H1 (cell line): ENCODE results near the gene PSD2. TPM values are rescaled to one million over a fixed set of nuclear protein-coding genes. Genes with fewer than 3 reads are reported as not detected.

ENCODE experiments used
- CTCF ChIA-PET: fragments of 300-600 bp; sonication (Branson Sonifier 250); formaldehyde crosslinking; loops from one replicate; lab custom pipeline; 2021; ENCODE audit not compliant: partially characterized antibody; lab: Charles Lee
- POLR2A ChIA-PET: fragments of 300-600 bp; sonication (Branson Sonifier 250); formaldehyde crosslinking; loops from one replicate; lab custom pipeline; 2021; ENCODE audit warnings: inconsistent platforms; ENCODE audit not compliant: partially characterized antibody; lab: Charles Lee
- DNase-seq, 2 experiments: peaks; one replicate each; pipeline versions ENCODE4 v3.0.0 to v3.0.0-alpha.2; 2010 to 2022; ENCODE audit warnings: low spot score in 2 of 2, low read depth in 1 of 2, mixed read lengths in 1 of 2
- FAIRE-seq: peaks from 2 replicates; lab custom pipeline; 2011; peaks lifted over from hg19 to GRCh38; lab: Jason Lieb, UNC
- H2AFZ ChIP-seq: 2 replicates; pipeline ENCODE4 v1.8.1; 2012; ENCODE audit warnings: low read length, inconsistent platforms
- H2AK5ac ChIP-seq: 2 replicates; pipeline ENCODE4 v1.6.1; 2013; ENCODE audit warnings: low read depth, low read length
- H2BK120ac ChIP-seq: replicated peaks from 2 replicates; pipeline ENCODE3; 2013; ENCODE audit warnings: low read depth, low read length, inconsistent platforms
- H2BK12ac ChIP-seq: 2 replicates; pipeline ENCODE4 v1.6.1; 2013; ENCODE audit warnings: low read depth, low read length
- H2BK15ac ChIP-seq: 2 replicates; pipeline ENCODE4 v1.6.1; 2013; ENCODE audit warnings: low read length
- H2BK20ac ChIP-seq: 2 replicates; pipeline ENCODE4 v1.6.1; 2013; ENCODE audit warnings: low read length
- H2BK5ac ChIP-seq: 2 replicates; pipeline ENCODE4 v1.6.1; 2013; ENCODE audit warnings: low read depth, low read length
- H3K14ac ChIP-seq: 2 replicates; pipeline ENCODE4 v1.6.1; 2013; ENCODE audit warnings: inconsistent platforms; ENCODE audit not compliant: insufficient read length
- H3K18ac ChIP-seq: 2 replicates; pipeline ENCODE4 v1.6.1; 2013; ENCODE audit warnings: low read length; ENCODE audit errors: extremely low read depth
- H3K23ac ChIP-seq: 2 replicates; pipeline ENCODE4 v1.6.1; 2013; ENCODE audit warnings: inconsistent platforms; ENCODE audit not compliant: insufficient read length
- H3K23me2 ChIP-seq: 2 replicates; pipeline ENCODE4 v1.6.1; 2013; ENCODE audit warnings: low read depth, low read length
- H3K27ac ChIP-seq: 2 replicates; pipeline ENCODE4 v1.6.1; 2011; ENCODE audit warnings: low read depth, low read length, inconsistent platforms
- H3K27me3 ChIP-seq, 4 experiments: replicated peaks in 1 of 4; 1 replicate in 1 of 4; 2 replicates in 3 of 4; pipeline versions ENCODE4 v1.6.1 to v1.8.1; 2011 to 2013; ENCODE audit warnings: low read length in 3 of 4, mild to moderate bottlenecking in 3 of 4, inconsistent platforms in 2 of 4, mixed read lengths in 2 of 4, moderate library complexity in 1 of 4; ENCODE audit not compliant: control insufficient read depth in 3 of 4, insufficient read depth in 3 of 4; ENCODE audit errors: extremely low read depth in 1 of 4
- H3K36me3 ChIP-seq, 4 experiments: 2 replicates each; pipeline versions ENCODE4 v1.6.1 to v1.8.1; 2011 to 2013; ENCODE audit warnings: mild to moderate bottlenecking in 4 of 4, low read length in 3 of 4, moderate library complexity in 2 of 4, control low read depth in 1 of 4, inconsistent platforms in 1 of 4; ENCODE audit not compliant: insufficient read depth in 4 of 4, control insufficient read depth in 2 of 4
- H3K4ac ChIP-seq: replicated peaks from 2 replicates; pipeline ENCODE3; 2013; ENCODE audit warnings: low read length, low read depth, mixed read lengths, inconsistent platforms; ENCODE audit not compliant: insufficient read length
- H3K4me1 ChIP-seq, 4 experiments: replicated peaks in 1 of 4; 1 replicate in 1 of 4; 2 replicates in 3 of 4; pipeline versions ENCODE4 v1.6.1 to v1.8.1; 2011 to 2013; ENCODE audit warnings: low read length in 3 of 4, inconsistent platforms in 2 of 4, mixed read lengths in 1 of 4; ENCODE audit not compliant: insufficient read depth in 4 of 4, control insufficient read depth in 3 of 4
- H3K4me2 ChIP-seq, 2 experiments: 2 replicates each; pipeline versions ENCODE4 v1.6.1 to v1.8.1; 2011 to 2013; ENCODE audit warnings: low read depth in 2 of 2, low read length in 2 of 2, control low read depth in 1 of 2, inconsistent platforms in 1 of 2, mild to moderate bottlenecking in 1 of 2; ENCODE audit not compliant: insufficient read depth in 1 of 2
- H3K4me3 ChIP-seq, 4 experiments: fragments of 200-600, 300-600 bp in 1 of 4; sonication (generic), shearing (Covaris generic), sonication (Bioruptor Twin) in 1 of 4; 2 replicates each; pipeline versions ENCODE4 v1.5.1 to v1.8.1; 2011 to 2016; ENCODE audit warnings: low read length in 4 of 4, low read depth in 3 of 4, control low read depth in 2 of 4, inconsistent platforms in 2 of 4, mild to moderate bottlenecking in 2 of 4, mixed read lengths in 1 of 4, moderate library complexity in 1 of 4; ENCODE audit not compliant: insufficient read depth in 2 of 4; ENCODE audit errors: extremely low read depth in 1 of 4
- H3K56ac ChIP-seq: replicated peaks from 2 replicates; pipeline ENCODE3; 2013; ENCODE audit warnings: low read depth, mild to moderate bottlenecking, mixed read lengths, low read length, inconsistent platforms; ENCODE audit not compliant: insufficient read length
- H3K79me1 ChIP-seq: 2 replicates; pipeline ENCODE4 v1.6.1; 2013; ENCODE audit warnings: low read depth, low read length, control low read depth
- H3K79me2 ChIP-seq, 2 experiments: 2 replicates each; pipeline versions ENCODE4 v1.6.1 to v1.8.1; 2012 to 2013; ENCODE audit warnings: low read length in 2 of 2, mild to moderate bottlenecking in 2 of 2, inconsistent platforms in 1 of 2; ENCODE audit not compliant: insufficient read depth in 2 of 2, control insufficient read depth in 1 of 2
- H3K9ac ChIP-seq, 4 experiments: replicated peaks in 1 of 4; 1 replicate in 1 of 4; 2 replicates in 3 of 4; pipeline versions ENCODE4 v1.6.1 to v1.8.1; 2011 to 2013; ENCODE audit warnings: low read depth in 3 of 4, low read length in 3 of 4, control low read depth in 2 of 4, mild to moderate bottlenecking in 2 of 4, moderate library complexity in 2 of 4, inconsistent platforms in 1 of 4; ENCODE audit errors: extremely low read depth in 1 of 4
- H3K9me3 ChIP-seq, 2 experiments: 2 replicates each; pipeline versions ENCODE4 v1.6.1 to v1.8.1; 2012 to 2013; ENCODE audit warnings: mild to moderate bottlenecking in 2 of 2, moderate library complexity in 2 of 2, control low read depth in 1 of 2, inconsistent platforms in 1 of 2, low read depth in 1 of 2, low read length in 1 of 2, mixed read lengths in 1 of 2; ENCODE audit not compliant: insufficient read depth in 2 of 2
- H4K20me1 ChIP-seq, 2 experiments: replicated peaks in 1 of 2; 2 replicates each; pipeline versions ENCODE3 to v1.8.1; 2011 to 2013; ENCODE audit warnings: inconsistent platforms in 2 of 2, low read length in 2 of 2, mild to moderate bottlenecking in 1 of 2; ENCODE audit not compliant: insufficient read depth in 2 of 2, control insufficient read depth in 1 of 2
- H4K5ac ChIP-seq: 2 replicates; pipeline ENCODE4 v1.6.1; 2013; ENCODE audit warnings: low read length, low read depth, mixed read lengths, inconsistent platforms; ENCODE audit not compliant: insufficient read length
- H4K8ac ChIP-seq: 2 replicates; pipeline ENCODE4 v1.8.0; 2013; ENCODE audit warnings: mild to moderate bottlenecking, moderate library complexity, low read length, inconsistent platforms; ENCODE audit not compliant: insufficient read depth; ENCODE audit errors: extremely low read depth
- H4K91ac ChIP-seq: replicated peaks from 2 replicates; pipeline ENCODE3; 2013; ENCODE audit warnings: low read length, mixed read lengths, inconsistent platforms; ENCODE audit not compliant: insufficient read length
- BACH1 ChIP-seq: IDR thresholded peaks from 2 replicates; pipeline ENCODE4 v1.6.1; 2012; ENCODE audit warnings: low read length, improper control_type of control experiment
- BRCA1 ChIP-seq: IDR thresholded peaks from 2 replicates; pipeline ENCODE4 v1.6.1; 2012; ENCODE audit warnings: low read depth, low read length, improper control_type of control experiment
- CHD2 ChIP-seq: IDR thresholded peaks from 2 replicates; pipeline ENCODE4 v1.6.1; 2012; ENCODE audit warnings: low read length, improper control_type of control experiment
- GTF2F1 ChIP-seq: IDR thresholded peaks from 2 replicates; pipeline ENCODE4 v1.6.1; 2012; ENCODE audit warnings: low read depth, low read length, improper control_type of control experiment, borderline replicate concordance
- HDAC6 ChIP-seq: IDR thresholded peaks from one replicate; pipeline ENCODE4 v1.7.1; 2012; ENCODE audit warnings: low read depth, mild to moderate bottlenecking, inconsistent platforms, low read length, moderate library complexity
- SP4 ChIP-seq: IDR thresholded peaks from 2 replicates; pipeline ENCODE4 v1.6.1; 2012; ENCODE audit warnings: low read length, inconsistent platforms
- WGBS, 2 experiments: shearing (Covaris generic) in 1 of 2; methylation state at CpG; one replicate each; pipeline versions ENCODE4 v1.1.6 to v1.1.7; 2013 to 2015; ENCODE audit warnings: low lambda C conversion rate in 2 of 2, mixed read lengths in 2 of 2, inconsistent platforms in 1 of 2, low coverage in 1 of 2, missing lambda C conversion rate in 1 of 2; ENCODE audit not compliant: insufficient replicate concordance in 2 of 2, insufficient coverage in 1 of 2, insufficient read length in 1 of 2; ENCODE audit errors: extremely low coverage in 1 of 2, missing lambda C conversion rate in 1 of 2; 5-methylcytosine and 5-hydroxymethylcytosine counted together
- polyA plus RNA-seq, 7 experiments: library from polyadenylated mRNA; depleted of rRNA in 3 of 7; stranded (reverse) in 5 of 7; unstranded in 2 of 7; fragments of >200 nt in 5 of 7; fragments of 200-250 nt in 2 of 7; gene quantifications; 1 replicate in 5 of 7; 2 replicates in 1 of 7; 4 replicates in 1 of 7; pipeline versions ENCODE4 v1.2.1 to v1.2.3, GENCODE V29; 2011 to 2013; ENCODE audit warnings: missing spikeins in 2 of 7, mixed read lengths in 2 of 7
- total RNA-seq: library from RNA; stranded (reverse); fragmentation: NEBNext Ultra II Directional; extraction: Animal tissue kit (Norgen Biotek cat#: 25700); gene quantifications from 2 replicates; pipeline ENCODE4 v1.2.1, GENCODE V29; 2021

Gene PSD2
- total and polyA plus RNA-seq, 2 of the 8 experiments (the other 6 are each of a cell fraction or from before 2014, with no cell fraction given), result 0.06 to 0.14 TPM

- CTCF ChIA-PET, result interaction anchor here (1.3 to 13.2 kb wide), 5 partner anchors 13 to 118 kb away, joined by 3 to 173 read pairs (median 13); no protein-coding TSS in a partner anchor
- TF ChIP-seq CHD2, result no peak
- no peak for TF ChIP-seq SP4
- no peak for TF ChIP-seq BRCA1
- TF ChIP-seq GTF2F1, result no peak
- no peak for TF ChIP-seq HDAC6
- TF ChIP-seq BACH1, result no peak
Observed at GRCh38 chr5:139851558-139851957, 56.0 kb downstream of the PSD2 start.

More at GRCh38 chr5:139851558-139851957, 56.0 kb downstream of the PSD2 start:
- Histone ChIP-seq H3K9me3 (no peaks in the 10 kb centered on the region), H2BK120ac (no peak overlapping the region), H3K4me3 (no peak overlapping the region), H2BK15ac (no peak overlapping the region), H3K23me2 (peaks cover 8% of the 10 kb centered on the region; the same call in 1 of the 2 replicates), H3K27ac (no peak overlapping the region), H3K36me3 (no peaks in the 10 kb centered on the region), H2AK5ac (no peak overlapping the region), H4K8ac (no peak overlapping the region), H3K4me1 (peaks cover 0 to 2% (median 1%) of the 10 kb centered on the region in 4 experiments; a peak in 5 of 7 replicates), H4K91ac (no peak overlapping the region), H3K79me1 (no peaks in the 10 kb centered on the region), H2BK5ac (no peak overlapping the region), H3K4ac (no peak overlapping the region), H2AFZ (no peak overlapping the region), H3K56ac (no peak overlapping the region), H3K27me3 (peaks cover 11 to 35% (median 30%) of the 10 kb centered on the region in 4 experiments), H4K5ac (no peak overlapping the region), H3K4me2 (no peak overlapping the region), H3K18ac (no peak overlapping the region), H3K9ac (no peak overlapping the region), H3K79me2 (no peaks in the 10 kb centered on the region), H3K14ac (no peak overlapping the region), H3K23ac (no peak overlapping the region), H2BK20ac (no peak overlapping the region), H4K20me1 (peaks cover 0 to 2% of the 10 kb centered on the region in 2 experiments), H2BK12ac (no peak overlapping the region)
- FAIRE-seq (no peak), DNase-seq (no peak)
- 92% methylated on average over 17 of the region's 19 CpGs; no CpG with 5 or more reads in 1 of the 2 experiments for WGBS, 2 experiments
- POLR2A ChIA-PET, result no interaction called here
